NCI-H82 (cell line): Measurements from ENCODE around the gene MAD1L1.

ENCODE experiments used
- DNase-seq: peaks from one replicate; lab custom pipeline; 2025; lab: John Stamatoyannopoulos, UW

The MAD1L1 gene

GRCh38 chr7:1914321-1914720 is 318.4 kb downstream of the MAD1L1 start:
- no peak for DNase-seq

GRCh38 chr7:1913466-1914282 is 319.1 kb downstream of the MAD1L1 start:
- no peak for DNase-seq

GRCh38 chr7:1912593-1913465 is 319.9 kb downstream of the MAD1L1 start:
- no peak for DNase-seq

GRCh38 chr7:1911571-1911970 is 321.2 kb downstream of the MAD1L1 start:
- DNase-seq, result no peak

- DNase-seq, result no peak
Measured at GRCh38 chr7:1910827-1911226, 321.9 kb downstream of the MAD1L1 start.

GRCh38 chr7:1910081-1910685 is 322.6 kb downstream of the MAD1L1 start:
- DNase-seq, result no peak

- DNase-seq, result no peak
Measured at GRCh38 chr7:1909476-1909875, 323.3 kb downstream of the MAD1L1 start.

- DNase-seq, result no peak
Measured at GRCh38 chr7:1908823-1909420, 323.8 kb downstream of the MAD1L1 start.

GRCh38 chr7:1907751-1908365 is 324.9 kb downstream of the MAD1L1 start:
- no peak for DNase-seq

- DNase-seq, result no peak
Measured at GRCh38 chr7:1906988-1907745, 325.6 kb downstream of the MAD1L1 start.

GRCh38 chr7:1906087-1906830 is 326.5 kb downstream of the MAD1L1 start:
- no peak for DNase-seq

- no peak for DNase-seq
Measured at GRCh38 chr7:1902231-1902855, 330.4 kb downstream of the MAD1L1 start.

GRCh38 chr7:1901431-1902210 is 331.1 kb downstream of the MAD1L1 start:
- no peak for DNase-seq

- DNase-seq, result no peak
Measured at GRCh38 chr7:1900847-1901246, 331.9 kb downstream of the MAD1L1 start.

- DNase-seq, result no peak
Measured at GRCh38 chr7:1899951-1900762, 332.6 kb downstream of the MAD1L1 start.

- DNase-seq, result no peak
Measured at GRCh38 chr7:1899196-1899595, 333.5 kb downstream of the MAD1L1 start.

- DNase-seq, result no peak
Measured at GRCh38 chr7:1898628-1899185, 334.0 kb downstream of the MAD1L1 start.
